ENCODE data around the gene SEZ6L.

The SEZ6L gene

DNA sequence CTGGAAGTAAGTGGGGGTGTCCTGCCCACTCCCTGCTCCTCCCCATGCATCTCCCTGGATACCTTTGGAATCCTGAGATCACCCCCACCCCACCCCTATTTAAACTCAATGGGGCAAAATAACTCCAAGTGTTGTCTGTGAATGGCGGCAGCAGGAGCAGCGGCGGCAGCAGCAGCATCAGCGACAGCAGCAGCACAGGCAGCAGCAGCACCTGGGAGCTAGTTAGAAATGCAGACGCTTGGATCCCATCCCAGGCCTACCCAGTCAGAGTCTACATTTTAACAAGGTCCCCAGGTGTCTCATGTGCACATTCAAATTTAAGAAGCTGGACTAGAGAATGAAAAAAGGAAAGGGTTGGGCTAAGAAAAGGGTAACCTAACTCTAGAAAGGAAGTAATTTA is 82.6 kb downstream of the SEZ6L start:
- DNase-seq = no peak

DNA sequence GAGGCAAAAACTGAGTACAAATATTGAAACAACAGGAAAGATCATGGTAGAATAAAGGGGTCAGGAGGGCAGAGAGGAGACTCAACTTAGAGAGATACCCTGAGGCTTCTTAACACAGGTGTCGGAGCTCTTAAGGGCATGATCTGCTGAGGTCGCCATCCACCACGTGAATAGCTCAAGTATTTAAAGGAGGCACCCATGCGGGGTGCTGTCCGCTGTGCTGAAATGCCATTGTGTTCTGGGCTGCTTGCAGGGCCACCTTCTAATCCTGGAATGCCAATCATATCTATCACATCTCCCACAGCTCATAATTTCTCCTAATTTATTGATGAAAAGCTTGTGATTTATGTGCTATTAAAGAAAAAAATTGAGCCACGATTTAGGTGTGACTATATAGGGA is 90.2 kb downstream of the SEZ6L start:
- no peak for DNase-seq

DNA sequence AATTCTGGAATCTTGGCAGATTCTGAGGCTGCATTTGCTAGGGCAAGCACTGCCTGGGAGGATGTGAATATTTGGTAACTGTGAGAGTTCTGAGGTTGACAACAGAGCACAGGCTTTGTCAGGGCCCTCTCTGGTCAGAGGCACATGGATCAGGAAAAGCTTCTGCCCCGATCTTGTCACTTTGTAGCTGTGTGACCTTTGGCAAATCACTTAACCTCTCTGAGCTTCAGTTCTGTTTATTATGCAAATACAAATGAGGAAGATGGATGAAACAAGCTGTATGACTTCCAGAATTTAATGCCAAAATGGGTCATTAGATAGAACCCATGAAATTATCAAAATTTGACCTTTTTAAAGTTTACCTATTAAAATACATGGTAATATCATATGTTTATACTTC is 94.9 kb downstream of the SEZ6L start:
- DNase-seq = no peak

GRCh38 chr22:26265281-26265680 is 96.0 kb downstream of the SEZ6L start:
- DNase-seq = no peak

- DNase-seq = no peak
Observed at GRCh38 chr22:26265909-26266308, 96.6 kb downstream of the SEZ6L start.

DNA sequence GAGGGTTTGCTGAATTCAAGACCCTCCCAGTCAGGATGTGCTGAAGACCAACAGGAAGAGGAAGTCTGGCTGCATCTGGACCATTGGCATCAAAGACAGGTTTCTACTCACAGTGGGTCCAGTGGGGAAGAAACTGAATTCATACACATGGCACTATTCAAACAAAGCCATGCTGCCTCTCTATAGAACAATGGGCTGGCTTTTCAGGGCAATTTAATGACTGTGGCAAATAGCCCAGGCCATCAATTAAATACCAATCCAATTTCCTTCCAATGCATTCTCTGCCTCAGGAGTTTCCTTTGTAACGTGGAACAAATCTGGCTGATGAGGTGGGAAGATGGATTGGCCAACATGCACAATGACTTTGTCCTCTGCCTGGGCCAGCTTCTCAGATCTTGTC is 98.6 kb downstream of the SEZ6L start:
- DNase-seq = no peak

DNA sequence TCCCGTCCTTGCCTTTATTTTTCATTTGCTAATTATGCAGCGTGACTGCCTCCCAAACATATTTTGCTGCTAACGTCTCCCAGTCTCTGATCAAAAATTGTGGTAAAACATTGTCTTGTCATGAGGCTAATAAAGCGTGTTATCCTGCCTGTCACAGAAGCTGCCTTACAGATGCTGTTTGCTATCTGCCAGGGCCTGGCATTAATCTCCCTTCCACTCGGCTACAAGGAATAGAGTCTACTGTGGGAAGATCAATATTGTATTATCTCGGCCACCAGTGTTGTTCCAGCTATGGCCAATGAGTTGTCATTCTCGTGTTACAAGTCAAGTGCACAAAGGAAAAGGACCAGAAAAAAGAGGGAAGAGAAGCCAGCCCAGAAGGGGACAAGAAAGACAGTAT is 100.3 kb downstream of the SEZ6L start:
- DNase-seq = no peak

GRCh38 chr22:26271427-26271826 is 102.2 kb downstream of the SEZ6L start:
- no peak for DNase-seq

DNA sequence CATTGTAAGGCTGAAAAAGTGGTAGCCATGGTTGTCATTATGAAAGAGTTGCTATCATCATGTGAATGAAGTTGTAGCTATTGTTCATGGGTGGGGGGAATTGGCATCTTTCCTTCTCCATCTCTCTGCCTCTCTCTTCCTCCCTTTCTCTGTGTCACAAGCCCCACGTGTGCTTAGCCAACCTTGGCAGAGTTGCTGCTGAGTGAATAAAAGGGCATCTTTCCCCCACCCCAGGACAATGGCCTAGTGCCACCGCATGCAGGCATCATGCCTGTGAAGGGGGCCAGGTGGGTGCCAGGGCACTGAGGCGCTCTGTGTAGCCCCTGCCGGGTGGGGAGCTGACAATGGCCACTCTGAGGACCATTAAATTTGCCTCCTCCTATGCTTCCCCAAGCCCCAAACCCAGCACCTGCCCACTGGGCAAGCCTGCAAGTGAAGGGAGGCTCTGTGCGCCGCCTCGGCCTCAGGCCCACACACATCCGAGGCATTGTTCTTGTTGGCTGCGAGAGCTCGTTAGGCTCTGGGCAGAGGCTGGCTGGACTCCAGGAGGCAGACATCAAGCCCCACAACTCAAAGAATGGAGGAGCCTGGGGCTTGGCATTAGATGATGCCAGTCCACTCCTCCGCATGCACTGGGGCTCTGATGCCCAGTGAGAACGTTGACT is 103.9 kb downstream of the SEZ6L start:
- no peak for DNase-seq

DNA sequence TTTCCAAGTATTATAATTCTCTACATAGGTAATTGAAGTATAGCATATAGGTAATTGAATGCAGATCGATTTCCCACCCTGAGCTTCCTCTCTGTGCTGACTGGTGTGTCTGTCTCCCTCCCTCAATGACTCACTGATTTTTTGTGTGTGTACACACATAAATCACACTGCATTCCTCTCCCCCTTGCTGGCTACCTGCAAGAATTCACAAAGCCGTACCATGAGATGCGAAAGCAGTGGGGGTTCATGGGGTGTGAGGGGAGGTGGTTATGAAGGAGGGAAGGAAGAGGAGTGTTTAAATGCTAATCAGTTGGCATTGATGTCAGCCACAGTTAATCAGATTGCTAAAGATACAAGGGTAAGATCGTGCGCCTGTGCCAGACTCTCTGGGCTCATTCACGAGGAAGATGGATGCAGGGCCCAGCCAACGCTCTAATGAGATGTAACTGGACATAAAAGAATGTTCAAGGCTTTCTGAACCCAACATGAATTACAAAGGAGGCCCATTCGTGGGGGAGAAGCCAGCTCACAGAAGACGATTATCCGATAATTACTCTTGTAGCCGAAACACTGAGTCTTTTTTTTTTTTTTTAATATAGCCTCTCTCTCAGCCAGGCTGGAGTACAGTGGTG is 107.4 kb downstream of the SEZ6L start:
- no peak for DNase-seq

DNA sequence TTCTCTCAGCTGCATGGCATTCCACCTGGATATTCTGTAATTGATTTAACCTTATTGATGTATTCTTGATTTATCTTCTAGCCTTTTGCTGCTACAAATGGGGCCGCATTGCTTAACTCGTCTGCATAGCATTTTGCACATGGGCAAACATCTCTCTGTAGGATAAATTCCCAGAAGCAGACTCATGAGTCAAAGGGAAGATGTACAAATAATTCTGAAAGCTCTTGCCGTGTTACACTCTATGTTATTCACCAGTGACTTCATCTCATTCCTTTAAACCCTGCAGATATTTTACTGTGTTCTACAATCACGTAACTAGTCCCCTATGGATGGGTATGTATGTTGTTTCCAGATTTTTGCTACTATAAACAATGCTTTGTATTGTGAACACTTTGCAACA is 112.7 kb downstream of the SEZ6L start:
- DNase-seq = no peak

DNA sequence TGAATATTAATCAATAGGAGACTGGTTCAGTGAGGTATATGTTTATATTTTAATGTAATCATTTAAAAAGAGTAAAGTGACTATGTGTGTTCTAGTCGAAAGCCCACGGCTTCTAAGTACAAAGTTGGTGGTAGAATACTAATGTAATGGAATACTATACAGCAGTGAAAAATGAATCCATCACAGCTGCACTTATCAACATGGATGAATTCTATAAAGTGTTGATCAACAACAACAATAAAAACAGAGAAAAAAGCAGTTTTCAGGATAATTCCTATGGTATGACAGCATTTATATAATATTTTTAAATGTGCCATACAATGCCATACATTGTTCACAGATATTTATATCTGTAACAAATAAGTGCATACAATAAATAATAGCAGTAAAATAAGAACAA is 114.1 kb downstream of the SEZ6L start:
- DNase-seq = no peak

GRCh38 chr22:26285632-26286031 is 116.4 kb downstream of the SEZ6L start:
- no peak for DNase-seq

DNA sequence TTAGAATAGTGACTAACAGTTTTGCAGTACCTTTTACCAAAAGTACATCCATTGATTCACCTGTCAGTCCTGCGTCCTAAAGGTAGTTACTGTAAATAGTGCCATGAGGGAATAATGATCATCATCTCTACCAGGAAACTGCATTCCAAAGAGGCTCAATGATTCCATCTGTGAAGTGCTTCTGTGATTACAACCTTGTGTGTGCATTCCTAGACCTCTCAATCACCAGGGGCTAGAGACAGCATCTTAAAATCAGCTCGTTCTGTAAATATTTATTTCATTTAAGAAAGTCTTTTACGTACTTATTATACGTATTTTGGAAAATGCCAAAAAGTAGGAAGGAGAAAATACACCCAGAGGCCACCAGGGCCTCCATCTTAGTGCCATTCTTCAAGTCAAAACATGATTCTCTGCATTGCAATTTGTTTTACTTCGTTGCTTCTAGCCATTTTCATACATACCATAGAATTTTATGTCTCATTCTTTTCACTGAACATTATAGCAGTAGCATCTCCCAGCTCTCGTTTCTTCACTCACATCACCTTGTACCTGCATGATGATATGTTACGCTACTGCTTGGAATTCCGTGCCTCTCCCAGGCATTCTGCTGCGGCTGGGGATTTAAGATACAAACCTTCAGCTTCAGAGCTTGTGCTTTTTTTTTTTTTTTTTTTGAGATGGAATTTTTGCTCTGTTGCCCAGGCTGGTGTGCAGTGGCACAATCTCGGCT is 117.0 kb downstream of the SEZ6L start:
- DNase-seq = no peak

- no peak for DNase-seq
Observed at GRCh38 chr22:26287382-26288225, 118.3 kb downstream of the SEZ6L start.

DNA sequence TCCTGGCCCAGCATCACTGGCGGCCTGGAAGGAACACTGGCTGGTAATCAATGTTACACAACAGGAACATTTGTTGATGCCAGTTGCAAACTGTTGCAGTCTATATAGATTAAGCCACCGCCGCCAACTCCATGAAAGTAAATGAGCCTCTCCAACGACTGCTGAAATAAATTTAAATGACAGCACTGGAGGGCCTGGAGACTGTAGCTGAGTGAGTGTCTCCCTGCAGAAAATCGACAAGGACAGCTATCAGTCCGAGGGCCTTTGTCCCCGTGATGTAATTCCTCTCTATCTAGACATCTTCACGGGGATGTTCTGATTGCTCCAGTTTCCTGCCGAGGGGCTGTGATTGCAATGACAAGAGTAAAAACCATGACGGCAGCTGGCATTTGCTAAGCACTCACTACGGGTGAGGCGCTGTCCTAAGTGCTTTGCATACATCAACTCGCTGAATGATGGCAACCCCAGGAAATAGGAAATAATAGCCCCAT is 120.4 kb downstream of the SEZ6L start:
- no peak for DNase-seq

DNA sequence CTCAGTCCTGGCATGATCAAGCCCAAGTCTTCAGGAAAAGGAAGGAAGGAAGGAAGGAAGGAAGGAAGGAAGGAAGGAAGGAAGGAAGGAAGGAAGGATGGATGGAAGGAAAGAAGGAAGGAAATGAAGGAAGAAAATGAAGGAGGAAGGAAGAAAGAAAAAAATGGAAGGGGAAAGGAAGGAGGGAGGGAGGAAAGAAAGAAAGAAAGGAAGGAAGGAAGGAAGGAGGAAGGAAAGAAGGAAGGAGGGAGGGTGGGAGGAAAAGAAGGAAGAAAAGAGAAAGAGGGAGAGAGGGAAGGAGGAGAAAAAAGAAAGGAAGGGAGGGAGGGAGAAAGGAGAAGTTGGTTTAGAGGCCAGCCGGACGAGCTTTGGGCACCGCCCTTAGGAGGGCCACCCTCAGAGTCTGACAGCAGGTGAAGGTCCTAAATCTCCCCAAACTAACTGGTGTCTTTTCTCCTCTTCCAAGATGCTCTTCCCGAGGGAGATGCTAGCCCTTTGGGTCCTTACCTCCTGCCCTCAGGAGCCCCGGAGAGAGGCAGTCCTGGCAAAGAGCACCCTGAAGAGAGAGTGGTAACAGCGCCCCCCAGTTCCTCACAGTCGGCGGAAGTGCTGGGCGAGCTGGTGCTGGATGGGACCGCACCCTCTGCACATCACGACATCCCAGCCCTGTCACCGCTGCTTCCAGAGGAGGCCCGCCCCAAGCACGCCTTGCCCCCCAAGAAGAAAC is 122.8 kb downstream of the SEZ6L start:
- no peak for DNase-seq

- DNase-seq = no peak
Observed at GRCh38 chr22:26292667-26292995, 123.4 kb downstream of the SEZ6L start.

DNA sequence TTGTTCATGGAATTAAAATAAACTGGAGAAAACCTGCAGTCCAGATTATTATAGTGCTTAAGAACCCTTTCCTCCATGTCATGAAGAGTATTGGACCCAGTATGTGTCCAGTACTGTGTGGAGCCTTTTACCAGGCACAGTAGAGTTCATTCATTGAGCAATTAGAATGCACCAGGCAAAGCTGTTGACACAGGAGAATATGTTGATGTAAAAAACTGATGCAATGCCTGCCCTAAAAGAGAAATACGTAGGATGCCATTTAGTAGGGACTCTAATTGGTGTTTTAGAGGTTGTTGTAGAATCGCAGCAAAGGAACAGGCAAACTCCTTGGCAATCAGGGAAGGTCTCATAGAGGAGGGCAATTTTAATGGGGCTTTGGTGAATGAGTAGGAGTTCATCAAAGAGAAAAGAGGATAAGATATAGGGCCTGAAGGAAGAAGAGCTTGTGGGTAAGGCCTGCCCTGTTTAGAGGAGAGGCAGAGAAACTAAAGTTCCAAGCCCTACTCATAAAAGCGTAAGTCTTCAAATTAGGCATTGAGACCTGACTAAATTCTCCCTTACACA is 126.4 kb downstream of the SEZ6L start:
- no peak for DNase-seq

- no peak for DNase-seq
Observed at GRCh38 chr22:26298605-26299310, 129.5 kb downstream of the SEZ6L start.

DNA sequence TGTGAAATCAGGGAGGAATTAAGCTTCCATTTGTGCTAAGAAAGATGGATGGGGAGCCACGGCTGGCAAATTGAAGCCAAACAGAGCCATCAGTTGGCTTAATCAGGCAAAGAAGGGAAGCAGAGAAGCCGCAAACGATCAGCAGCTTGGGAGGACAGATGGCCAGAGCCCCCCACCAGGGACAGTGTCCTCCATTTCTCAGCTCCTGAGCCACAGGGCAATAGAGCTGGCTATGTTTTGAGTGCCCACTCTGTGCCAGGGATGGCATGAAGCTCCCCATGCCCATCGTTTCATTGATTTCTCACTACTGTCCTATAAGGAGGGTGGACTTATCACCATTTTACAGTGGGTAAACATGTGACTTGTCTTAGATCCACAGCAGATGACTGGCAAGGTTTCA is 133.5 kb downstream of the SEZ6L start:
- DNase-seq = no peak

- no peak for DNase-seq
Observed at GRCh38 chr22:26303475-26303874, 134.2 kb downstream of the SEZ6L start.
